NCI-H69 (cell line): ENCODE results near the gene RAP1GAP2.
"Not testable (repeated sequence)": the region's sequence is repeated elsewhere in the genome, so short reads cannot be mapped to it uniquely, and the experiment has no call there.

Experiments used
- DNase-seq: peaks from one replicate; lab custom pipeline; 2025; lab: John Stamatoyannopoulos, UW

The RAP1GAP2 gene

DNA sequence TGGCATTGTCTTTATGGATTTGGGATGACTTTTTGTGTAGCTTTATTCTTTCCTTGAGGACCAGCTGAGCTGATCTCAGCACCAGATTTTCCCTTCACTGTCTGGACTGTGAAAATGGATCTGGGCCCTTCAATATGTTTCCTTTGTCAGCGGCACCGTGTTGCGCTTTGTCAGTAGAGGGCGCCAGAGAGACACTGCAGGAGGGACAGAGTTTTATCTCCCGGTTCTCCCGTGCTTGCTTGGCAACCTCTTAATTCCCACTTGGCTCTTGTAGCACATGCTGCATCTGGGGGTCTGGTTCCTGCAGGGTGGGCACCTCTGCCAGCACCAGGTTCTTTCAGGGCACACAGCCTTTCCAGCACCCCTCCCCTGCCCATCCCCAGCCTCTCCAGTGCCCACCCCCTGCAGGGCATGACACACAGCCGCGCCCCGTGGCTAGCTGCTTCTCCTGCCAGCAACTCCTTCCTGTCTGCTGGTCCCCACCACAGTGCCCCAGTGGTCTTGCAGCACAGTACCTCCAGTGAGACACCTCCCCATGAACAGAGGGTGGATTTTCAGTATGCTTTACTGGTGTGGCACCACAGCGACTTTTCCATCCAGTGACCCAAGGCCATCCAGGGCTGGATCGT, 247.6 kb downstream of the RAP1GAP2 start:
- DNase-seq: peak; percentile 46

DNA sequence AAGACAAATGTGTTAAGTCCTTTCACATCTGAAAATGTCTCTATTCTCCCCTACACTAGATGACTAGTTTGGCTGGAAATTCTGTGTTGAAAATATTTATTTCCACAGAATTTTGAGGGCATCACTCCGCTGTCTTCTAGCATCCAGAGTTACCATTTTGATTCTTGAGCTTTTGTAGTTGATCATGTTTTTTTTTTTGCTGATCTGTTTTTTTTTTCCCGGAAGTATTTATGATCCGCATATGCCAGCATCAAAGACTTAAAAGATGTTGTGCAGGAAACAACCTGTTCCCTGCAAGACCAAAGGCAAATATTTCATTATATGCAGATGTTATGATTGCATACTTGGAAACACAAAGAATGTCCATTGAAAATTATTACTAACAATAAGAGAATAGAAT, 250.5 kb downstream of the RAP1GAP2 start:
- DNase-seq: no peak

DNA sequence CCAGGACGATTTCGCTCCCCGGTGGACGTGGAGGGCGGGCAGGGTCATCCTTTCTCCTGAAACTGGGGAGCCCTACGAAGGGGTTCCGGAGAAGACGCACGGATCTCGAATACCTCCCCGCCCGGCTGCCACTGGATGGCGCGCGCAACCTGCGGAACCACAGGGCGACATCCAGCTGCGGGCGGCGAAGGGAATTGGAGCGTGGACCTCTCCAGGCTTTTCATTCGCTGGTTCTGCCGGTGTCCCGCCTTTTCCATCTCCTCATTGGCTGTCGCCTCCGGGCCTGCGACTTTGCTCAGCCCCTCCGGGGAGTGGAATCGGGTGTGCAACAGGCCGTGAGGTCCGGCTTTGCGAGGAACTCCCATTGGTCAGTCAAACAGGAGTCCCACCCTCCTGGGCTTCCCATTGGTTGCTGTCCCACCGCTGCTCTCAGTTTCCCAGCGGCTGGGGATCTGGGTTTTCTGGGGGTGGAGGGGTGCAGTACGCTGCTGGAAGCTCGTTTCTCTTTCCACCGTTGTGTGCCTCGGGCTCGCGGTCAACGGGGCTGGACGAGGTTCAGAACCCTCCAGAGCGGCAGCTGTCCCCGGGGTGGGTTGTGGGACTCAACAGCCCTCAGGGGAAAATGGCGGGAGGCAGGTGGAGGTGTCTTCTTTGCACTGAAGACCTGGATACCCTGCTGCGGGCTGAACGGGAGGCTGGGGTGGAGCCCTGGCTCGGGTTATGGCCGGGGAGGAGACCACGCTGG, 252.7 kb downstream of the RAP1GAP2 start:
- DNase-seq: peak; percentile 96

DNA sequence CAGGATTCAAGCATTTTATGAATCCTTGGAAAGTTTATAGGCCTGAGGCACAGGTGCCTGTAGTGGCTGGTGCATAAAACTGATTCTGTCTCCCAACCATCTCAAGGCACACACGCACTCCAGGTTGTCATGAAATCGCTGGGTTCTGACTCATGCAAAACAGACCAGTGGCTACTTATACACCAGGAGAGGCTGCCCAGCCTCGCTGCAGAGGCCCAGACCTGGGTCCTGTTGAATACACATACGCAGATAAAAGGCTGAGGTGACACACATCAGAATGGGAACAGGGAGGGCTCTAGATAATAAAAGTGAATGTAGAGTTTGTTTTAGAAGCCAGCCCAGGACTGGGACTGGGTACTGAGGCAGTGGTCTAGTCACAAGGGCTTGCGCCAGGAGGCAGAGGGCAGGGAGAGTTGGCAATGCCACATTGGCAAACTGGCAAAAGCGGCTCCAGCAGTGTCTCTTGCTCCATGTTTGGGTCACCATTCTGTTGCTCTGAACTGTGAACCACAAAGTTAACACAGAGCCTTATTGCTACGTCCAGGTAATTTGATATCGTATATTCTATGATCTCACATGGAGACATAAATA, 253.6 kb downstream of the RAP1GAP2 start:
- DNase-seq: peak; percentile 7

DNA sequence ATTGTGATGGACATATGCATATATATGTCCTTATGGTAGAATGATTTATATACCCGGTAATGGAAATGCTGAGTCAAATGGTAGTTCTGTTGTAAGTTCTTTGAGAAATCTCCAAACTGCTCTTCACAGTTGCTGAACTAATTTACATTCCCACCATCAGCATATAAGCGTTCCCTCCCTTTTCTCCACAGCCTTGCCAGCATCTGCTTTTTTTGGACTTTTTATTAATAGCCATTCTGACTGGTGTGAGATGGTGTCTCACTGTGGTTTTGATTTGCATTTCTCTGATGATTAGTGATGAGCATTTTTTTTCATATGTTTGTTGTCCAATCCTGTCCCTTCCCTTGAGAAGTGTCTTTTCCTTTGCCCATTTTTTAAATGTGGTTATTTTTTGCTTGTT, 258.6 kb downstream of the RAP1GAP2 start:
- not testable (repeated sequence) for DNase-seq

DNA sequence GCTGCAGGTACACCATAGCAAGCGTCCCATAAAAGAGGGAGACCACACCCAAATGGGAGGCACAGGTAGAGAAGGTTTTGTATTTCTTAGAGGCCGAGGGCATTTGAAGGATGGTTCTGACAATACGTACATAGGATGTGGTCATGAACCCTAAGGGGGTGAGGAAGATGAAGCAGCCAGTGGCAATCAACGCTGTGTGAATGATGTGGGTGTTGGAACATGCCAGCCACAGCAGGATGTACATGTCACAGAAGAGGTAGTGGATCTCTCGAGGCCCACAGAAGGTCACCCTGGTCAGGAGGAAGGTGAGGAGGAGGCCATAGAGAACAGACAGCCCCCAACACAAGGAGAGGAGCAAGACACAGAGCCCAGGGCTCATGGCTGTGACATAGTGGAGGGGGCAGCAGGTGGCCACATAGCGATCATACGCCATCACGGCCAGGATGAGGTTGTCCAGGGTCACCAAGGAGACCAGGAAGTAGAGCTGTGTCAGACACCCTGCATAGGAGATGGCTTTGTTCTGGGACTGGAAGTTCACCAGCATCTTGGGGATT, 266.7 kb downstream of the RAP1GAP2 start:
- DNase-seq: not testable (repeated sequence)

DNA sequence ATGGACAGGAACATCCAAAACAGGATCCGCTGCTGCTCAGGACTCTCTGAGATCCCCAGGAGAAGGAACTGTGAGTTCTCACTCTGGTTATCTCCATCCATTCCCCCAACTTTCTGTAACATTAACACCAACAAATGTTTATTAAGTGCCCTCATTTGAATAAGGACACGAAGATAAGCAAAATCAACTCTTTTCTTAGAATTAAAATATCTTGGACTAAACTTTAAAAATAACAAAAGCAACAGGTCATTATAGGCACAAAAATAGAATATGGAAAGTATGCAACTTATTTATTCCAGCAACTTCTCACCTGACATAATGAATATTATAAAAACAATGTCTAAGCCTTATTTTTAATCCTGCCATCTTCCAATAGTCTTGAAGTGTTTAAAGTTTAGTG, 267.3 kb downstream of the RAP1GAP2 start, which contains the start of gene OR1D5:
Gene OR1D5 (minus strand): TSS at position 101 of the 400 bp plus-strand sequence. CDS start 0 bp downstream, at position 101.
- not testable (repeated sequence) for DNase-seq

DNA sequence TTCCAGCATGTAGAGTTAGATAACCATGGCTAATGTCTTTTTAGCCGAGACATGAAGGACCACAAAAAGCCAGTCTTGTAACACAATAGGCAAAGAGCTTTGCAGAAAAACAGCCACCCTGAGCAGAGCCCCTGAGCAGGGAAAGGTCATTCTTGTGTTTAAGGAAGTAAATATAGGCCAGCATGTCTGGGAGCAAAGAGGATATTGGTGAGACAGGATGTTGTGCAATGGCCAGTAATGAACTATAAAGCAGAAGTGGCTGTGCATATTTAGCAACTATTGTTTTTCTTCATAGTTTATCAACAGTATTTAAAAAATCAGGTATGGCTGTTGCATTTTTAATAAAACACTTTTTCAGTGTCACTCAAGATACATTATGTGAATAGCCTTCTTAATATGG, 269.0 kb downstream of the RAP1GAP2 start:
- DNase-seq: not testable (repeated sequence)

DNA sequence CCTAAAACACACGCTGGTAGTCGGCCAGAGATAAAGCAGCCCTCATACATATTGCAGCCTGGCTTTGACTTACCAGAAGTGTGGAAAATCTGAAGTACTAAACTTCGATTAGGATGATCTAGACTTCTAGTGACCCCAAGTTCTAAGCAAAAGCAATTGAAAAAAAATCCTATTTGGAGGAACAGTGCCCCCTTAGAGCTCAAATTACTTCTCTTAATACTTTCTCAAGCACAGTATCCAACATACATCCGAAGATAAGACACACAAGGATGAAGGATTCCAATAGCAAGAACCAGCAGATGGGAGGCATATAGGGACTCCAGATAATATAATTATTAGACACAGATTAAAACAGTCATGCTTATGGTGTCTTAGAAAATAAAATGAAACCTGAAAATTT, 277.6 kb downstream of the RAP1GAP2 start:
- not testable (repeated sequence) for DNase-seq
